Measurements from ENCODE around the gene SATB2.

Gene SATB2

GRCh38 chr2:199310771-199311585 is 146.8 kb downstream of the SATB2 start:
- TF ChIP-seq ZFX (IDR thresholded peaks at IDR 0.05; ENCODE audit: borderline replicate concordance): no peak
- TF ChIP-seq, protein P1, sequence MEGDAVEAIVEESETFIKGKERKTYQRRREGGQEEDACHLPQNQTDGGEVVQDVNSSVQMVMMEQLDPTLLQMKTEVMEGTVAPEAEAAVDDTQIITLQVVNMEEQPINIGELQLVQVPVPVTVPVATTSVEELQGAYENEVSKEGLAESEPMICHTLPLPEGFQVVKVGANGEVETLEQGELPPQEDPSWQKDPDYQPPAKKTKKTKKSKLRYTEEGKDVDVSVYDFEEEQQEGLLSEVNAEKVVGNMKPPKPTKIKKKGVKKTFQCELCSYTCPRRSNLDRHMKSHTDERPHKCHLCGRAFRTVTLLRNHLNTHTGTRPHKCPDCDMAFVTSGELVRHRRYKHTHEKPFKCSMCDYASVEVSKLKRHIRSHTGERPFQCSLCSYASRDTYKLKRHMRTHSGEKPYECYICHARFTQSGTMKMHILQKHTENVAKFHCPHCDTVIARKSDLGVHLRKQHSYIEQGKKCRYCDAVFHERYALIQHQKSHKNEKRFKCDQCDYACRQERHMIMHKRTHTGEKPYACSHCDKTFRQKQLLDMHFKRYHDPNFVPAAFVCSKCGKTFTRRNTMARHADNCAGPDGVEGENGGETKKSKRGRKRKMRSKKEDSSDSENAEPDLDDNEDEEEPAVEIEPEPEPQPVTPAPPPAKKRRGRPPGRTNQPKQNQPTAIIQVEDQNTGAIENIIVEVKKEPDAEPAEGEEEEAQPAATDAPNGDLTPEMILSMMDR (IDR thresholded peaks at IDR 0.05): no peak
- H3K27ac ChIP-seq: no peak overlapping the region

GRCh38 chr2:199309973-199310372 is 147.8 kb downstream of the SATB2 start:
- TF ChIP-seq, protein P1 (IDR thresholded peaks at IDR 0.05): no peak
- no peak for TF ChIP-seq ZFX (IDR thresholded peaks at IDR 0.05; ENCODE audit: borderline replicate concordance)
- no peak overlapping the region for H3K27ac ChIP-seq

DNA sequence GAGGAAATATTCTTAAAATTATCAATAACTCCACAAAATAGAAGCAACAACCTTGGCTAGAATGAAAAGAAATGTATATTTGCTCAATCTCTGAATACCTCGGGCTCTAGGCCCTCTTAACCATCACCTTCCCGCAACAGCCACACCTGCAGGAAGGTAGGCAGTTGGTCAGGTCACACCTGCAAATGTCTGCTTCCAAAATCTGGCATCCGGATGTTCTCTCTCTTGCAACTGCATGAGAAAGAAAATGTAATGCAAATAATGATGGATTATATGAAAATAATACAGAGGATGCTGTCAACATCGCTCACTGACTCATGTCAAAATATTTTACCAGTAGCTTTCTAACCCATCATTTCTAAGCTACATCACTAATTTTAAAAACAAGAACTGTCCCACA is 148.3 kb downstream of the SATB2 start:
- no peak overlapping the region for H3K27ac ChIP-seq
- TF ChIP-seq, protein P1 (IDR thresholded peaks at IDR 0.05): no peak
- TF ChIP-seq ZFX (IDR thresholded peaks at IDR 0.05; ENCODE audit: borderline replicate concordance): no peak

DNA sequence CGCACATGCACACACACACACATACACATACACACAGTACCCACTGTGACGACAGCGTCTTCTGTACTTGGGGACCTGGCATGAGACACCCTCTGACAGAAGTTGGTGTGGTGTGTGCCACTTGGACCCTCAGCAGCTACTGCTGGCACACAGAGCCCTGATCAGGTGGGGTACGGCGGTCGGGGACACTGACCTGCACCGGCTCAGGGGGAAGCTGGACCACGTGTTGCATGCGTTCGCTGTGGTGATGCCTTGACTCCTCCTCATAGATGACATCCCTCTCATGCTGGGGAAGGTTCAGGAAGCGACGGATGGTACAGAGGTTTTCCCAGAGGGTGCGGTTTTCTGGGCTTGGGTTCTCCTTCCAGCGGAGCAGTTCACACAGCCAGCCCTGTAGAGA is 149.2 kb downstream of the SATB2 start:
- TF ChIP-seq, protein P1 (IDR thresholded peaks at IDR 0.05): no peak
- no peak overlapping the region for H3K27ac ChIP-seq

- H3K27ac ChIP-seq: no peak overlapping the region
- TF ChIP-seq, protein P1 (IDR thresholded peaks at IDR 0.05): no peak
- no peak for TF ChIP-seq ZFX (IDR thresholded peaks at IDR 0.05; ENCODE audit: borderline replicate concordance)
Measured at GRCh38 chr2:199307461-199307860, 150.3 kb downstream of the SATB2 start.

GRCh38 chr2:199306116-199306515 is 151.6 kb downstream of the SATB2 start:
- no peak overlapping the region for H3K27ac ChIP-seq
- TF ChIP-seq, protein P1 (IDR thresholded peaks at IDR 0.05): no peak
- TF ChIP-seq ZFX (IDR thresholded peaks at IDR 0.05; ENCODE audit: borderline replicate concordance): no peak

DNA sequence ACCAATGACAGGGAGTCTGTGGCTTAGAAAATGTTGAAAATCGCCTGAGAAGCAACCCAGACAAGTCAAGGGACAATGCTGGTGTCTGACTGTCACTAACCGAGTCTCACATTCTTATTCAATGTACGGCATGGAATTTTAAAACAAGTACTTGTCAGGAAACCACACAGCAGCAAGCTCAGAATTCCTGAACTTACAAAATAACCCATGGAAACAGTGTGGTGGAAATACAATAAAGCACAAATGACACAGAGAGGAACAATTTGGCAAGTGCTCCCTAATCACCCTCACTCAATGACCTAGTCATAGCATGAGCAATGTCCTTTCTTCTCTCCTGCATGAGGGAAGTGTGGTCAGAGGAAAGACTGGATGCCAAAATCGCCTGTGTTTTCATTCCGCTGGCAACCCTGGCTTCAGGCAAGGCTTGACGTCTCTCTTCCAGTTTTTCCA is 154.0 kb downstream of the SATB2 start:
- H3K27ac ChIP-seq: no peak overlapping the region

More for the DNA sequence above, 154.0 kb downstream of the SATB2 start:
- TF ChIP-seq, protein P1 (IDR thresholded peaks at IDR 0.05): no peak
- TF ChIP-seq ZFX (IDR thresholded peaks at IDR 0.05; ENCODE audit: borderline replicate concordance): no peak
